ENCODE measurements around the gene TIMM8A. TPM values are rescaled to one million over a fixed set of nuclear protein-coding genes. Genes with fewer than 3 reads are reported as not detected.

TIMM8A gene
- total RNA-seq, 1 donor from 2014 or later = 16.8 TPM

DNA sequence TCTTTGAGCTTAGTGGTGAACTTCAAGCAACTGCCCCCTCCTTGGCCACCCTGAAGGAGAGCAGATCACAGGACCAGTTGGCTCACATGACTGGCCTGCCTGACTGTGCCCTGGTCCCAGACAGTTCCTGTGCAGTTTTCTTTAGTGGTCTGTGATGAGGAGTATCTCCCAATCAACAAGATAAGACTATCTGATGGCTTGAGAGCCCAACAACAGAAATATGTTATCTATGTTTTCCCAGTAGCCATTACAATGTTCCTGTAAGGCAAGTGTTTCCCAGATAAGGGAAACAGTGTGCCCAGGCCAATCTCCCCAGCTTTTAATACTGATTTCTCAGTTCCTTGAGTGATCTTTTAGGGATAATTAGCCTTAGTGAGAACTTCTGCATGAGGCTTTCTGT lies 14.2 kb upstream of the TIMM8A start:
- no peak overlapping the region for H3K4me3 Mint-ChIP-seq
- peaks cover 58% of the 10 kb centered on the region for H3K36me3 Mint-ChIP-seq (ENCODE audit: low read depth)
- intact Hi-C loops (cut with micrococcal nuclease) = no loop called here
- H3K4me1 Mint-ChIP-seq = peaks cover 21% of the 10 kb centered on the region
- ChIA-PET CTCF (no interaction called here), POLR2A (no interaction called here)
- no peaks in the 10 kb centered on the region for H3K27me3 Mint-ChIP-seq
- DNase-seq (no peak), ATAC-seq (ENCODE audit: low read depth) (no peak)
- TF ChIP-seq, protein P1, sequence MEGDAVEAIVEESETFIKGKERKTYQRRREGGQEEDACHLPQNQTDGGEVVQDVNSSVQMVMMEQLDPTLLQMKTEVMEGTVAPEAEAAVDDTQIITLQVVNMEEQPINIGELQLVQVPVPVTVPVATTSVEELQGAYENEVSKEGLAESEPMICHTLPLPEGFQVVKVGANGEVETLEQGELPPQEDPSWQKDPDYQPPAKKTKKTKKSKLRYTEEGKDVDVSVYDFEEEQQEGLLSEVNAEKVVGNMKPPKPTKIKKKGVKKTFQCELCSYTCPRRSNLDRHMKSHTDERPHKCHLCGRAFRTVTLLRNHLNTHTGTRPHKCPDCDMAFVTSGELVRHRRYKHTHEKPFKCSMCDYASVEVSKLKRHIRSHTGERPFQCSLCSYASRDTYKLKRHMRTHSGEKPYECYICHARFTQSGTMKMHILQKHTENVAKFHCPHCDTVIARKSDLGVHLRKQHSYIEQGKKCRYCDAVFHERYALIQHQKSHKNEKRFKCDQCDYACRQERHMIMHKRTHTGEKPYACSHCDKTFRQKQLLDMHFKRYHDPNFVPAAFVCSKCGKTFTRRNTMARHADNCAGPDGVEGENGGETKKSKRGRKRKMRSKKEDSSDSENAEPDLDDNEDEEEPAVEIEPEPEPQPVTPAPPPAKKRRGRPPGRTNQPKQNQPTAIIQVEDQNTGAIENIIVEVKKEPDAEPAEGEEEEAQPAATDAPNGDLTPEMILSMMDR (IDR thresholded peaks at IDR 0.05) = no peak
- no peaks in the 10 kb centered on the region for H3K9me3 Mint-ChIP-seq
- H3K27ac Mint-ChIP-seq = no peak overlapping the region

DNA sequence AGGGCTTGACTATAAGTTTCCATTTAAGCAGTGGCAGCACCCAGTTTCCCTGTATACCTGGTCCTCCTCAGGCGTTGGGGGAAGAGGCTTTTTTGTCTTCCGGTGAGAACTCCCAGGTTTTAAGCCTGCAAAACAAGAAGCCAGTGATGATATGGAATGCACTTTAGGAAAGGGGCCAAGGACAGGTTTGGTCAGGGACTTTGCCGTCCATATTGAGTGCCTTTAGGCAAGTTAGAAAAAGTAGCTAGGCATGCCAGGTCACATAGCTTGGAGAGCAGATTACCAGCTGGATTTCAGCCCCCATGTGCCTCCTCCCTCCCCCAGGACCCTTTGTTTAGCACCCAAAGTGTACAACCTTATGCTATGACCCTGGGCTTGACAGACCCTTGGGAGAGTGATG lies 13.6 kb upstream of the TIMM8A start:
- ChIA-PET POLR2A (no interaction called here), CTCF (no interaction called here)
- no peak overlapping the region for H3K27ac Mint-ChIP-seq
- H3K4me1 Mint-ChIP-seq = peaks cover 26% of the 10 kb centered on the region
- no peak for ATAC-seq (ENCODE audit: low read depth)
- TF ChIP-seq, protein P1 (IDR thresholded peaks at IDR 0.05) = no peak
- intact Hi-C loops (cut with micrococcal nuclease) = no loop called here
- peaks cover 62% of the 10 kb centered on the region for H3K36me3 Mint-ChIP-seq (ENCODE audit: low read depth)
- DNase-seq = no peak
- no peak overlapping the region for H3K4me3 Mint-ChIP-seq
- H3K9me3 Mint-ChIP-seq = no peaks in the 10 kb centered on the region
- H3K27me3 Mint-ChIP-seq = no peaks in the 10 kb centered on the region

DNA sequence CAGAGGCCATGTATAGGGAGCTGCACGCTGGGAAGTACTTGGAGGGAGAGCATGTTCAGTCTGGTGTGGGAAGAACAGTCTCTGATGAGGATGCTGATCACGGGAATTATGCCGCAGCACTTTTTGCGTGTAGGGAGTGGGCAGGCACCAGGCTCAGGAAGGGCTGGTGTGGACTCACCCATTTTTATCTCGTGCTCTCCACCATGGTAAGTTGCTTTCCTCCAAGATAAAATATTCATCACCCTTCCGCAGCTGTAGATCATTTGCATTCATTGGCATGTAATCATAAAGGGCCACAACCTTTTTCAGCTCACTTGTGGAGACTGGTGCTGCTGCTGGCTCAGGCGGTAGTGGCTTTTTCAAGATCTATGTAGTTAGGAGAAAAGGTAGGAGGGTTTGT lies 11.8 kb upstream of the TIMM8A start:
- no peak for ATAC-seq (ENCODE audit: low read depth)
- TF ChIP-seq, protein P1 (IDR thresholded peaks at IDR 0.05) = no peak
- no peak for DNase-seq
- no peaks in the 10 kb centered on the region for H3K27me3 Mint-ChIP-seq
- POLR2A ChIA-PET = no interaction called here
- no peak overlapping the region for H3K27ac Mint-ChIP-seq
- peaks cover 26% of the 10 kb centered on the region for H3K4me1 Mint-ChIP-seq
- H3K9me3 Mint-ChIP-seq = no peaks in the 10 kb centered on the region
- H3K36me3 Mint-ChIP-seq (ENCODE audit: low read depth) = peaks cover 72% of the 10 kb centered on the region
- intact Hi-C loops (cut with micrococcal nuclease) = no loop called here
- CTCF ChIA-PET = no interaction called here
- no peak overlapping the region for H3K4me3 Mint-ChIP-seq

DNA sequence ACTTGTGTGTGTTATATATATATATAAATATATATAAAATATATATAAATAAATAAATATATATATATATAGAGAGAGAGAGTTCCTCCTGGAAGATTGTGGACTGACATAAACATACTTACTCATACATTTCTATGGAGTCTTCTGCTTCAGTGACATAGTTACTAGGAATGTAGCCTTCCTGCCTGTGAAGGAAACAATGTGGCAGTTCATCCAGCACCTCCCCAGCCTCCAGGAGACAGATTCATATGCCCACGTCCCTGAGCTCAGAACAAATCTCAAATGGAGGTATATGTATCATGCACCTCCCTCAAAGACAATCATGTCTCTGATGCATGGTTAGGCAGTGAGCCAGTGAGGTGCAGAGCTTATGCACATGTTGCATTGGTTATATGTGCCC lies 11.4 kb upstream of the TIMM8A start:
- Mint-ChIP-seq H3K9me3 (no peaks in the 10 kb centered on the region), H3K27ac (no peak overlapping the region)
- CTCF ChIA-PET = no interaction called here

DNA sequence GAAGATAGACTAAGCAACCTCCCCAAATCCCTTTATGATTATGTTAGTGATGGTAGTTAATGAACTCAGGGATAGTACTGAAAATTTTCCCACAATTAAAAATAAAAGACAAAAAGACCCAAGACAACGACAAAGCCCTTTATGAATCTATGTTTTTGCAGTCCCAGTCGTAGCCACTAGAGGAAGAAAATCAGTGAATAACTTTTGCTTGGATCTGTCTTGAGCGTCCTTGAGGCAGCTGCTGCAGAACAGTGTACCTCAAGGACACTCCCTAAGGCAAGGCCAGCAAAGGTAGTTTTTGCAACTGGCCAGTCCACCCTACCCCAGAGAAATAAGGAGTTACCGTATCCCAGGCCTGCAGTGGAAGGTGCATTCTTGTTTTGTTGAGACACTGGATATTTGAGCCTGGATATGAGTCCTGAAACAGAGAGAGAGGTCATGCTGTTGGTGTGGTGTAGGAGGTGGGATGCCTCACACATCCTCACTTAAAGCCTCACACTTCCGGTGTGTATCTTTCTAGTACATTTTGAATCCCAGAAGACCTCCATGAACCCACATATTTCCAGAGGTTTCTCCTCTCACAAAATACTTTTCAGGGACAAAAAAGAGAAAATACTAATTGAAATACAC lies 8.7 kb upstream of the TIMM8A start:
- CTCF ChIA-PET = interaction anchor here (2.5 kb wide), 1 partner anchor 33 kb away, joined by 9 read pairs; the partner anchor contains the start of gene RPL36A
- TF ChIP-seq, protein P1 (IDR thresholded peaks at IDR 0.05) = no peak
- H3K4me1 Mint-ChIP-seq = peaks cover 26% of the 10 kb centered on the region
- intact Hi-C loops (cut with micrococcal nuclease) = no loop called here
- H3K27ac Mint-ChIP-seq = peak overlapping the region; percentile 76
- H3K9me3 Mint-ChIP-seq = no peaks in the 10 kb centered on the region
- POLR2A ChIA-PET = interaction anchor here (1.4 to 1.9 kb wide), 3 partner anchors 8 to 33 kb away, joined by 5 to 8 read pairs (median 7); partner anchors contain the start of genes RPL36A and TIMM8A
- H3K4me3 Mint-ChIP-seq = no peak overlapping the region
- no peak for DNase-seq
- peaks cover 85% of the 10 kb centered on the region for H3K36me3 Mint-ChIP-seq (ENCODE audit: low read depth)
- ATAC-seq (ENCODE audit: low read depth) = no peak
- H3K27me3 Mint-ChIP-seq = no peaks in the 10 kb centered on the region

More for the DNA sequence above, 11.4 kb upstream of the TIMM8A start:
- peaks cover 74% of the 10 kb centered on the region for H3K36me3 Mint-ChIP-seq (ENCODE audit: low read depth)
- ATAC-seq (ENCODE audit: low read depth) (no peak), DNase-seq (no peak)
- no peaks in the 10 kb centered on the region for H3K27me3 Mint-ChIP-seq
- POLR2A ChIA-PET = no interaction called here
- TF ChIP-seq, protein P1 (IDR thresholded peaks at IDR 0.05) = no peak
- intact Hi-C loops (cut with micrococcal nuclease) = no loop called here
- peaks cover 26% of the 10 kb centered on the region for H3K4me1 Mint-ChIP-seq
- H3K4me3 Mint-ChIP-seq = no peak overlapping the region

Data from activated B cell treated with CpG ODN at 0.5 μM for 24 hours (primary cell).